Testis (tissue), 3 donors: Measurements from ENCODE around the gene NDUFA8. TPM values are rescaled to one million over a fixed set of nuclear protein-coding genes. Genes with fewer than 3 reads are reported as not detected.

Experiments
- DNase-seq: peaks from one replicate; pipeline ENCODE4 v3.0.0-alpha.2; 2019
- H3K27ac ChIP-seq, 2 donors: fragments of 200-600 bp; sonication (generic); one replicate each; pipeline ENCODE4 v1.5.1; 2019
- H3K27me3 ChIP-seq: fragments of 200-600 bp; sonication (generic); one replicate; pipeline ENCODE4 v1.5.1; 2019
- H3K36me3 ChIP-seq: fragments of 200-600 bp; sonication (generic); one replicate; pipeline ENCODE4 v1.5.1; 2017; ENCODE audit warnings: low read depth; ENCODE audit errors: missing control alignments
- H3K4me1 ChIP-seq: fragments of 200-600 bp; sonication (generic); one replicate; pipeline ENCODE4 v1.5.1; 2019
- H3K4me3 ChIP-seq, 2 donors: fragments of 200-600 bp; sonication (generic); one replicate each; pipeline ENCODE4 v1.5.1; 2017 to 2019
- H3K9me3 ChIP-seq: fragments of 200-600 bp; sonication (generic); one replicate; pipeline ENCODE4 v1.5.1; 2017
- CTCF ChIP-seq, 3 experiments: fragments of 450-650 bp in 2 of 3; fragments of 200-600 bp in 1 of 3; sonication (generic) in 1 of 3; IDR thresholded peaks; one replicate each; pipeline ENCODE4 v1.5.1; 2016 to 2019; ENCODE audit warnings: antibody characterized with exemption in 3 of 3, mild to moderate bottlenecking in 2 of 3, moderate library complexity in 1 of 3
- POLR2A ChIP-seq: fragments of 450-650 bp; IDR thresholded peaks from one replicate; pipeline ENCODE4 v1.6.1; 2017; ENCODE audit warnings: antibody characterized with exemption, mild to moderate bottlenecking, moderate library complexity
- WGBS, 2 donors: methylation state at CpG; one replicate each; pipeline ENCODE4 v1.1.5; 2018; 5-methylcytosine and 5-hydroxymethylcytosine counted together
- intact Hi-C: fragments of 100-400 bp; cut with DNase I; formaldehyde crosslinking; loops from one replicate; pipeline ENCODE4 v1.15.1; 2023; ENCODE audit warnings: low total_unique reads
- microRNA-seq, 2 donors: library from miRNA; unstranded; fragments of <30 nt; microRNA quantifications; one replicate each; pipeline ENCODE4, GENCODE V29; 2016; ENCODE audit warnings: borderline number of aligned reads in 2 of 2, borderline replicate concordance in 1 of 2
- polyA plus RNA-seq: library from polyadenylated mRNA; stranded (reverse); fragments of 350-450 nt; fragmentation: Illumina TruSeq; extraction: RNeasy Lipid Tissue Mini Kit (QIAGEN cat#74804); gene quantifications from one replicate; pipeline ENCODE4 v1.2.3, GENCODE V29; 2014; ENCODE audit warnings: low read depth, low replicate concordance; ENCODE audit not compliant: insufficient read depth
- small RNA-seq, 2 donors: library from RNA; depleted of rRNA; stranded (forward); fragments of <200 nt; gene quantifications; one replicate each; pipeline ENCODE3, GENCODE V24; 2016
- total RNA-seq, 2 donors: library from RNA; depleted of rRNA; stranded (reverse); fragments of >200 nt; gene quantifications; one replicate each; pipeline ENCODE4 v1.2.3, GENCODE V29; 2016

NDUFA8 gene
- total and polyA plus RNA-seq, 3 donors from 2014 or later = 59.4 to 219 (median 62.1) TPM

- intact Hi-C loops = no loop called here
- Histone ChIP-seq H3K9me3 (no peaks in the 10 kb centered on the region), H3K27ac (no peak overlapping the region), H3K27me3 (no peaks in the 10 kb centered on the region), H3K4me1 (peaks cover 19% of the 10 kb centered on the region), H3K36me3 (no peaks in the 10 kb centered on the region), H3K4me3 (no peak overlapping the region)
- 20 to 33% methylated on average over 14 of the region's 14 CpGs for WGBS, 2 donors
- DNase-seq = peak; percentile 78
- TF ChIP-seq POLR2A = no peak
- TF ChIP-seq CTCF (IDR thresholded peaks at IDR 0.05) = peak in 2 of 3 experiments; percentile 52 to 61
Observed at GRCh38 chr9:122095010-122095767, 64.4 kb downstream of the NDUFA8 start.

Small RNA genes lying within 50 kb of the gene (microRNA-seq; reads per million reads assigned to microRNA genes)
- gene MIR4478 = 0 reads per million in 2 donors

Small RNA genes lying within 50 kb of the gene (small RNA-seq; reads per million reads assigned to genes)
- 0 reads per million in 2 donors for gene MIR4478

Other genes with a start within 250 kb of the NDUFA8 start
- gene TTLL11, start 66.5 kb downstream of the NDUFA8 start, total RNA-seq = 10 to 100 TPM; 17.8 to 19.8 TPM
- 36.5 TPM for gene TTLL11, start 66.5 kb downstream of the NDUFA8 start, polyA plus RNA-seq
- 10 to 100 TPM; 19.2 to 34.7 TPM for gene MORN5, start 129 bp upstream of the NDUFA8 start, total RNA-seq
- 183 TPM for gene MORN5, start 129 bp upstream of the NDUFA8 start, polyA plus RNA-seq
- gene LHX6, start 69.2 kb upstream of the NDUFA8 start, total RNA-seq = 10 to 100 TPM in 1 of 2 donors, 1 to 10 TPM in 1; 8.8 to 11.5 TPM
- 8.8 TPM for gene LHX6, start 69.2 kb upstream of the NDUFA8 start, polyA plus RNA-seq
- 10 to 100 TPM; 10.0 to 11.8 TPM for gene RBM18, start 105.1 kb upstream of the NDUFA8 start, total RNA-seq
- gene RBM18, start 105.1 kb upstream of the NDUFA8 start, polyA plus RNA-seq = 22.1 TPM
- gene MRRF, start 105.1 kb upstream of the NDUFA8 start, total RNA-seq = 10 to 100 TPM; 45.5 to 54.1 TPM
- 63.4 TPM for gene MRRF, start 105.1 kb upstream of the NDUFA8 start, polyA plus RNA-seq
- gene PTGS1, start 211.2 kb upstream of the NDUFA8 start, total RNA-seq = 1 to 10 TPM in 1 of 2 donors, under 1 TPM in 1; 0.93 to 1.1 TPM
- gene PTGS1, start 211.2 kb upstream of the NDUFA8 start, polyA plus RNA-seq = 10.1 TPM